Hepatocyte (in vitro differentiated cells): ENCODE results near the gene PTTG1IP. TPM values are rescaled to one million over a fixed set of nuclear protein-coding genes. Genes with fewer than 3 reads are reported as not detected.

Experiments used
- DNase-seq: peaks from one replicate; pipeline ENCODE4 v3.0.0-alpha.2; 2016; ENCODE audit warnings: low spot score
- H2AFZ ChIP-seq: fragments of 200-600 bp; sonication (generic); 2 replicates; pipeline ENCODE4 v1.6.0; 2016; ENCODE audit warnings: antibody characterized with exemption, mild to moderate bottlenecking
- H3K27ac ChIP-seq: fragments of 200-600 bp; sonication (generic); 2 replicates; pipeline ENCODE4 v1.5.1; 2016; ENCODE audit warnings: mild to moderate bottlenecking
- H3K27me3 ChIP-seq: fragments of 200-600 bp; sonication (generic); 2 replicates; pipeline ENCODE4 v1.6.1; 2016
- H3K36me3 ChIP-seq: fragments of 200-600 bp; sonication (generic); replicated peaks from 2 replicates; pipeline ENCODE4 v1.5.1; 2016; ENCODE audit warnings: low read depth; ENCODE audit not compliant: insufficient read depth
- H3K4me1 ChIP-seq: fragments of 200-600 bp; sonication (generic); 2 replicates; pipeline ENCODE4 v1.5.1; 2016; ENCODE audit warnings: mild to moderate bottlenecking, moderate library complexity; ENCODE audit not compliant: insufficient read depth
- H3K4me2 ChIP-seq: fragments of 200-600 bp; sonication (generic); 2 replicates; pipeline ENCODE4 v1.6.0; 2016
- H3K4me3 ChIP-seq: fragments of 200-600 bp; sonication (generic); 2 replicates; pipeline ENCODE4 v1.5.1; 2016; ENCODE audit warnings: mild to moderate bottlenecking
- H3K79me2 ChIP-seq: fragments of 200-600 bp; sonication (generic); 2 replicates; pipeline ENCODE4 v1.6.0; 2017; ENCODE audit warnings: mild to moderate bottlenecking
- H3K9me2 ChIP-seq: fragments of 200-600 bp; sonication (generic); replicated peaks from 2 replicates; pipeline ENCODE4 v1.6.0; 2017; ENCODE audit warnings: mild to moderate bottlenecking; ENCODE audit not compliant: insufficient read depth
- H3K9me3 ChIP-seq: fragments of 200-600 bp; sonication (generic); 2 replicates; pipeline ENCODE4 v1.5.1; 2016; ENCODE audit warnings: low read depth, mild to moderate bottlenecking
- H4K20me1 ChIP-seq: fragments of 200-600 bp; sonication (generic); 2 replicates; pipeline ENCODE4 v1.6.0; 2016; ENCODE audit warnings: mild to moderate bottlenecking; ENCODE audit not compliant: insufficient read depth, poor library complexity, severe bottlenecking
- EZH2 ChIP-seq: fragments of 200-600 bp; sonication (generic); IDR thresholded peaks from 2 replicates; pipeline ENCODE4 v1.6.1; 2016; ENCODE audit warnings: antibody characterized with exemption, mild to moderate bottlenecking, borderline replicate concordance
- EZH2phosphoT487 ChIP-seq: fragments of 200-600 bp; sonication (generic); IDR thresholded peaks from one replicate; pipeline ENCODE4 v1.6.1; 2018; ENCODE audit warnings: antibody characterized with exemption, mild to moderate bottlenecking, low read depth, moderate library complexity; ENCODE audit not compliant: unreplicated experiment, severe bottlenecking
- WGBS: methylation state at CpG from one replicate; pipeline ENCODE4 v1.1.6; 2016; ENCODE audit warnings: low lambda C conversion rate; ENCODE audit errors: missing lambda C conversion rate; 5-methylcytosine and 5-hydroxymethylcytosine counted together
- polyA plus RNA-seq: library from polyadenylated mRNA; unstranded; fragments of >200 nt; fragmentation: Nextera tagmentation; extraction: Ambion mirVana; gene quantifications from 2 replicates; pipeline ENCODE4 v1.2.1, GENCODE V29; 2016
- total RNA-seq: library from RNA; depleted of rRNA; stranded (reverse); fragments of >200 nt; gene quantifications from 2 replicates; pipeline ENCODE4 v1.2.3, GENCODE V29; 2014
- TF ChIP-seq, protein P1 (sequence below): fragments of 200-600 bp; sonication (generic); IDR thresholded peaks from 2 replicates; pipeline ENCODE4 v1.5.1; 2016; ENCODE audit warnings: antibody characterized with exemption, mild to moderate bottlenecking; ENCODE audit not compliant: poor library complexity

Gene PTTG1IP
- total and polyA plus RNA-seq, 2 experiments from 2014 or later: 344 to 362 TPM

DNA sequence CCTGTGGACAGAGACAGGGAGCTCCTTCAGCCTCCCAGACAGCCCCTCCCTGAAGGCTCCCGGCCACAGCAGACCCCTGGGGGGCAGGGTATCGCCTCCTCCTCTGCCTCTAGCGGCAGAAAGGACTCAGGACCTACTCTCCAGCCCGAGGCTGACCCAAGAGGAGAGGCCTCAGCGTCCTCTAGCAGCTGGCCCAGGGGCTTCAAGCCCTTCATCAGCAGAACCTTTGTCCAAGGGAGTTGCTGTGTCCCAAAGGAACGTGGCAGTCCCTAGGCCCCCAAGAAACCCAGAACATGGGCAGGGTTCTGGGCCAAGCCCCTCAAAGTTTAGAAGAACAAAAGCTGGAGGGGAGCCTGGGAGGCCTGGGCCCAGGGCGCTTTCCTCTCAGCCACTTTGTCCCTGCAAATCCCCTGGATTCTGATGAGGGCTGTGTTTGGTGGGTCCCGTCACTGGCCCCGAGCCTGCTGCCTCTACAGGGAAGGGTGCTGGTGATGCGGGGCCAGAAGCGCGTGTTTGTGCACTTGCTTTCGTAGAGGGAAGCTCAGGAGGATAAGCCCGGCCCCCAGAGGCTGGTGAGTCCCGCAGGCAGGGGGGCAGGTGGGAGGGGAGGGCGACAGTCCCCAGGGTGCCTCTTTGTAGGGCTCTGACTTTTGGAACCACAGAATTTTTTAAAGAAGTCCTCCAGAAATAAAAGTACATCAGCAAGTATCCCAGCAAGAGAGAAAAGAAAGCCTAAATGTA lies 33.9 kb upstream of the PTTG1IP start:
- H3K4me1 ChIP-seq: peaks cover 5% of the 10 kb centered on the region
- WGBS: 50% methylated on average over 16 of the region's 16 CpGs
- no peak overlapping the region for H2AFZ ChIP-seq
- H3K9me2 ChIP-seq: no peaks in the 10 kb centered on the region
- no peak overlapping the region for H3K27ac ChIP-seq
- no peak for DNase-seq
- peaks cover 4% of the 10 kb centered on the region for H3K27me3 ChIP-seq
- no peaks in the 10 kb centered on the region for H3K9me3 ChIP-seq
- no peaks in the 10 kb centered on the region for H3K36me3 ChIP-seq
- no peaks in the 10 kb centered on the region for H4K20me1 ChIP-seq
- peak overlapping the region; percentile 63 for H3K4me2 ChIP-seq
- no peaks in the 10 kb centered on the region for H3K79me2 ChIP-seq
- H3K4me3 ChIP-seq: no peak overlapping the region
- TF ChIP-seq, protein P1, sequence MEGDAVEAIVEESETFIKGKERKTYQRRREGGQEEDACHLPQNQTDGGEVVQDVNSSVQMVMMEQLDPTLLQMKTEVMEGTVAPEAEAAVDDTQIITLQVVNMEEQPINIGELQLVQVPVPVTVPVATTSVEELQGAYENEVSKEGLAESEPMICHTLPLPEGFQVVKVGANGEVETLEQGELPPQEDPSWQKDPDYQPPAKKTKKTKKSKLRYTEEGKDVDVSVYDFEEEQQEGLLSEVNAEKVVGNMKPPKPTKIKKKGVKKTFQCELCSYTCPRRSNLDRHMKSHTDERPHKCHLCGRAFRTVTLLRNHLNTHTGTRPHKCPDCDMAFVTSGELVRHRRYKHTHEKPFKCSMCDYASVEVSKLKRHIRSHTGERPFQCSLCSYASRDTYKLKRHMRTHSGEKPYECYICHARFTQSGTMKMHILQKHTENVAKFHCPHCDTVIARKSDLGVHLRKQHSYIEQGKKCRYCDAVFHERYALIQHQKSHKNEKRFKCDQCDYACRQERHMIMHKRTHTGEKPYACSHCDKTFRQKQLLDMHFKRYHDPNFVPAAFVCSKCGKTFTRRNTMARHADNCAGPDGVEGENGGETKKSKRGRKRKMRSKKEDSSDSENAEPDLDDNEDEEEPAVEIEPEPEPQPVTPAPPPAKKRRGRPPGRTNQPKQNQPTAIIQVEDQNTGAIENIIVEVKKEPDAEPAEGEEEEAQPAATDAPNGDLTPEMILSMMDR: no peak
- TF ChIP-seq EZH2: no peak
- TF ChIP-seq EZH2phosphoT487: no peak

DNA sequence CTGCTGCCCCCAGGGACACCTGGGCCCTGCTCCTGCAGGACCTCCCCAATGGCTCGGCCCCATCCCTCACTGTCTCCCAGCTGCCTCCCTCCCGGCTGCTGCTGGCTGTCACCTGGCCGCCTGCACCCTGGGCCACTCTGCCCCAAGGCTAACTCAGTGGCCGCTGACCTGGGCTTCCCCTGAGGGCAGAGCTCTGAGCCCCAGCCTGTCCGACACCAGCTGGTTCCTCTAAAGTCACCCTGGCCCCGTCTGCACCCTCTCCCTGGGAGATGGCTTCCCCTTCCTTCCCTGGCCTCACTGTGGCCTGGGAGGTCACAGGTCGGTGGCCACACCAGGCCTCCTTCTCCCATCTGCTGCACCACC lies 32.2 kb upstream of the PTTG1IP start:
- no peak for DNase-seq
- H3K9me3 ChIP-seq: no peaks in the 10 kb centered on the region
- no peak overlapping the region for H3K4me2 ChIP-seq
- H3K27ac ChIP-seq: no peak overlapping the region
- H3K79me2 ChIP-seq: no peaks in the 10 kb centered on the region
- H2AFZ ChIP-seq: no peak overlapping the region
- peaks cover 4% of the 10 kb centered on the region for H3K27me3 ChIP-seq
- peaks cover 5% of the 10 kb centered on the region for H3K4me1 ChIP-seq
- TF ChIP-seq EZH2phosphoT487 (no peak), EZH2 (no peak)
- TF ChIP-seq, protein P1: no peak
- no peaks in the 10 kb centered on the region for H3K9me2 ChIP-seq
- 82% methylated on average over 6 of the region's 7 CpGs for WGBS
- H4K20me1 ChIP-seq: no peaks in the 10 kb centered on the region
- no peaks in the 10 kb centered on the region for H3K36me3 ChIP-seq
- H3K4me3 ChIP-seq: no peak overlapping the region

DNA sequence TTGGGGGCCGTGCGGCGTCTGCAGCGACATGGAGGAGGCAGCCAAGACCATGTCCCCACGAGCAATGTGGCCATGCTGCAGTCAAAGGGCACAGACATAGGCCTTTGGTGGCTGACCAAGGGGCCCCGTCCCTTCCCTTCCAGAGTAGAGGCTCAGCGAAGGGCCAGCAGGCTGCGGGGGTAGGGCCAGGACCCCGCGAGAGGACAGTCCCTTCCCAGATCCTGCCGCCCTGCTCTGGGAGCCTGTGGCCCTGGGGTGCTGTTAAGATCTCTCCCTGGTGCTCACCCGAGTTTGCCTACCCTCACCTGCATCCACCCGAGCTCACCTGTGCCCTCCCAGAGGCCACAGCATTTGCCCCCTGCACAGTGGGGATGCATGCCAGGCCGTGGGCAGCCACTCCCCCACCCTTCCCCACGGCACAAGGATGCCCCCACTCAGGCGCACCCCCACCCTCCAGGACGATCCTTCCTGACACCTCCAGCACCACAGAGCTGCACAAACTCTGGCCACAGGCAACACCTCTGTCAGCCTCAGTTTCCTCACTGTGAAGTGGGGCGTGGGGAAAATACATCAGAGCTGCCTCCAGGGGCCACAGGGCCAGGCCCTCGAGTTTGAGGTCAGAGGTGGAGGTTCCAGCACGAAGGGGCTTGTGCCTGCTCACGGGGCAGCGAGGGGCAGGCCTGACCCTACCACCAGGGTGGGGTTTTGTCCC lies 31.7 kb upstream of the PTTG1IP start:
- no peak overlapping the region for H3K4me2 ChIP-seq
- H3K9me2 ChIP-seq: no peaks in the 10 kb centered on the region
- no peaks in the 10 kb centered on the region for H3K36me3 ChIP-seq
- H3K27me3 ChIP-seq: peaks cover 4% of the 10 kb centered on the region
- H2AFZ ChIP-seq: no peak overlapping the region
- TF ChIP-seq EZH2 (no peak), EZH2phosphoT487 (no peak)
- TF ChIP-seq, protein P1: no peak
- H3K79me2 ChIP-seq: no peaks in the 10 kb centered on the region
- 97% methylated on average over 20 of the region's 22 CpGs for WGBS
- H3K9me3 ChIP-seq: no peaks in the 10 kb centered on the region
- no peaks in the 10 kb centered on the region for H4K20me1 ChIP-seq
- H3K4me3 ChIP-seq: no peak overlapping the region
- H3K27ac ChIP-seq: no peak overlapping the region
- no peak for DNase-seq
- H3K4me1 ChIP-seq: peaks cover 5% of the 10 kb centered on the region
